VCaP (cell line): ENCODE data around the gene IQGAP3.

Source experiments
- H3K27ac ChIP-seq: fragments of 450-650 bp; 2 replicates; pipeline ENCODE4 v1.5.1; 2017
- TF ChIP-seq, protein P1 (sequence below): fragments of 450-650 bp; conservative IDR thresholded peaks from 2 replicates; pipeline ENCODE4 v1.5.1; 2017; ENCODE audit warnings: mild to moderate bottlenecking, moderate library complexity

IQGAP3 gene

DNA sequence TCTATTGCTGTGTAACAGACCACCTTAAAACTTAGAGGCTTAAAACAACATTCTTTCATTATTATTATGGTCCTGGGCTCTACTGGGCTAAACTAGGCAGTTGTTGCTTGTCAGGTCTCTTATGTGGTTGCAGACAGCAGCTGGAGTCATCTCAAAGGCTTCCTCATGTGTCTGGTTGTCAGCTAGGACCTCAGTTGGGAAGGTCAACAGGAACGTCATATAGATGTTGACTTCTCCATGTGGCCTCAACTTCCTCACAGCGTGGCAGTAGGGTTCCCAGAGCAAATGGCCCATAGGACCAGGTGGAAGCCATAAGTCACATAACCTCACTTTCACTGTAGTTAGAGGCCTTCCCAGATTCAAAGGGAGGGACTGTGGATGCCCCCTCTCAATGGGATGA is 56.4 kb downstream of the IQGAP3 start:
- no peak overlapping the region for H3K27ac ChIP-seq

GRCh38 chr1:156513185-156513584 is 59.2 kb downstream of the IQGAP3 start:
- TF ChIP-seq, protein P1, sequence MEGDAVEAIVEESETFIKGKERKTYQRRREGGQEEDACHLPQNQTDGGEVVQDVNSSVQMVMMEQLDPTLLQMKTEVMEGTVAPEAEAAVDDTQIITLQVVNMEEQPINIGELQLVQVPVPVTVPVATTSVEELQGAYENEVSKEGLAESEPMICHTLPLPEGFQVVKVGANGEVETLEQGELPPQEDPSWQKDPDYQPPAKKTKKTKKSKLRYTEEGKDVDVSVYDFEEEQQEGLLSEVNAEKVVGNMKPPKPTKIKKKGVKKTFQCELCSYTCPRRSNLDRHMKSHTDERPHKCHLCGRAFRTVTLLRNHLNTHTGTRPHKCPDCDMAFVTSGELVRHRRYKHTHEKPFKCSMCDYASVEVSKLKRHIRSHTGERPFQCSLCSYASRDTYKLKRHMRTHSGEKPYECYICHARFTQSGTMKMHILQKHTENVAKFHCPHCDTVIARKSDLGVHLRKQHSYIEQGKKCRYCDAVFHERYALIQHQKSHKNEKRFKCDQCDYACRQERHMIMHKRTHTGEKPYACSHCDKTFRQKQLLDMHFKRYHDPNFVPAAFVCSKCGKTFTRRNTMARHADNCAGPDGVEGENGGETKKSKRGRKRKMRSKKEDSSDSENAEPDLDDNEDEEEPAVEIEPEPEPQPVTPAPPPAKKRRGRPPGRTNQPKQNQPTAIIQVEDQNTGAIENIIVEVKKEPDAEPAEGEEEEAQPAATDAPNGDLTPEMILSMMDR = no peak
- no peak overlapping the region for H3K27ac ChIP-seq

More for the DNA sequence above, 56.4 kb downstream of the IQGAP3 start:
- TF ChIP-seq, protein P1 = no peak

- TF ChIP-seq, protein P1 = no peak
Measured at GRCh38 chr1:156511644-156512043, 60.7 kb downstream of the IQGAP3 start.

GRCh38 chr1:156510709-156511108 is 61.7 kb downstream of the IQGAP3 start:
- H3K27ac ChIP-seq = peak overlapping the region; percentile 57
- TF ChIP-seq, protein P1 = no peak

More at GRCh38 chr1:156511644-156512043, 60.7 kb downstream of the IQGAP3 start:
- H3K27ac ChIP-seq = no peak overlapping the region

- H3K27ac ChIP-seq = no peak overlapping the region
- TF ChIP-seq, protein P1 = no peak
Measured at GRCh38 chr1:156509424-156510034, 62.8 kb downstream of the IQGAP3 start.

GRCh38 chr1:156508955-156509234 is 63.5 kb downstream of the IQGAP3 start:
- no peak overlapping the region for H3K27ac ChIP-seq
- TF ChIP-seq, protein P1 = no peak

- TF ChIP-seq, protein P1 = no peak
- no peak overlapping the region for H3K27ac ChIP-seq
Measured at GRCh38 chr1:156508205-156508954, 64.0 kb downstream of the IQGAP3 start.
